Stimulated activated CD8-positive, alpha-beta memory T cell treated with anti-CD3 and anti-CD28 coated beads, Interleukin-15, amount 100 ng/mL, for 48 hours (primary cell): ENCODE measurements around the gene OTUB2.

Source experiments
- DNase-seq, 2 donors: peaks; one replicate each; pipeline ENCODE4 v3.0.0-alpha.2; 2020; ENCODE audit warnings: low read depth in 2 of 2

The OTUB2 gene

GRCh38 chr14:93996130-93996695, 29.9 kb upstream of the OTUB2 start:
- DNase-seq, result no peak

- DNase-seq, result no peak
Measured at GRCh38 chr14:93997082-93997481, 29.1 kb upstream of the OTUB2 start, which contains the start of gene CCDC197. Gene CCDC197, plus strand, starts transcription at chr14:93997301. Its CDS starts 831 bp downstream, at chr14:93998132.

- DNase-seq, result no peak
Measured at GRCh38 chr14:93997916-93998870, 27.9 kb upstream of the OTUB2 start.

- no peak for DNase-seq
Measured at GRCh38 chr14:93998871-93999403, 27.2 kb upstream of the OTUB2 start.

GRCh38 chr14:93999573-93999972, 26.6 kb upstream of the OTUB2 start:
- no peak for DNase-seq

GRCh38 chr14:94000267-94000666, 25.9 kb upstream of the OTUB2 start:
- DNase-seq, result no peak

GRCh38 chr14:94001016-94001415, 25.1 kb upstream of the OTUB2 start:
- no peak for DNase-seq

- DNase-seq, result peak in 1 of 2 donors; percentile 32
Measured at GRCh38 chr14:94001501-94002396, 24.4 kb upstream of the OTUB2 start.

GRCh38 chr14:94003397-94003796, 22.7 kb upstream of the OTUB2 start:
- no peak for DNase-seq

- DNase-seq, result no peak
Measured at GRCh38 chr14:94004015-94004414, 22.1 kb upstream of the OTUB2 start.

- DNase-seq, result no peak
Measured at GRCh38 chr14:94005324-94006073, 20.6 kb upstream of the OTUB2 start.

- no peak for DNase-seq
Measured at GRCh38 chr14:94008234-94008633, 17.9 kb upstream of the OTUB2 start.

- DNase-seq, result no peak
Measured at GRCh38 chr14:94009767-94010166, 16.4 kb upstream of the OTUB2 start.

- DNase-seq, result no peak
Measured at GRCh38 chr14:94010625-94011024, 15.5 kb upstream of the OTUB2 start.

- DNase-seq, result no peak
Measured at GRCh38 chr14:94011795-94012194, 14.3 kb upstream of the OTUB2 start.

GRCh38 chr14:94014382-94014781, 11.8 kb upstream of the OTUB2 start:
- DNase-seq, result no peak

GRCh38 chr14:94015223-94015622, 10.9 kb upstream of the OTUB2 start:
- DNase-seq, result no peak

GRCh38 chr14:94016446-94016976, 9.6 kb upstream of the OTUB2 start:
- DNase-seq, result no peak

GRCh38 chr14:94018308-94018707, 7.8 kb upstream of the OTUB2 start:
- no peak for DNase-seq

GRCh38 chr14:94019329-94019728, 6.8 kb upstream of the OTUB2 start:
- DNase-seq, result no peak

GRCh38 chr14:94020267-94020666, 5.9 kb upstream of the OTUB2 start:
- DNase-seq, result no peak
